ENCODE data around the gene SLC19A3.
A peak's percentile ranks its signal among the peaks of the same experiment; 100 is the strongest.
"Not testable (repeated sequence)": the region's sequence is repeated elsewhere in the genome, so short reads cannot be mapped to it uniquely, and the experiment has no call there.

SLC19A3 gene

DNA sequence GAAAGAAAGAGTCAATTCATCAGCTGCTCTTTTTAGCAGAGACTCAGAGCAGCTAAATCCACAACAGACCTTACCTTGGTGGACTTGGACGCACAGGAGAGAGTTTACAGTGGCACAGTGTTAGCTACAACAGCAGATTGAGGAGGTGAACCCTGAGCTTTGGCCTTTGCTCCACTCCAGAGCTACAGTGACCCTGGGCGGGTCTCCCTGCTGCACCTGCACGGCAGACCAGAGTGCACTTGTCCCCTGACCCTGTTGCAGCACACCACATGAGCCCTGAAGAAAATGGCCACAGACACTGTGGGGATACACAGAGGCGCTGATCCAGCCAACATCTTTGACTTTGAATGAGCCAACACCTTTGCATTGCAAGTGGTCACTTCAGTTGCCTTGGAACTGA lies 11.0 kb downstream of the SLC19A3 start:
- peaks cover 0 to 17% of the 10 kb centered on the region in 2 donors for H3K4me1 ChIP-seq (ENCODE audit: control insufficient read depth in 2 of 2, insufficient read depth in 2 of 2, low read length in 2 of 2)
- H3K27me3 ChIP-seq (ENCODE audit: control insufficient read depth in 2 of 2, insufficient read depth in 2 of 2, low read length in 2 of 2), result no peaks in the 10 kb centered on the region
- peak overlapping the region in 1 of 2 donors; percentile 23 for H3K27ac ChIP-seq (ENCODE audit: low read depth in 2 of 2, low read length in 2 of 2)
- H3K9me3 ChIP-seq (ENCODE audit: control insufficient read depth in 2 of 2, low read length in 2 of 2), result no peaks in the 10 kb centered on the region
- H3K36me3 ChIP-seq (ENCODE audit: control insufficient read depth in 2 of 2, insufficient read depth in 2 of 2, low read length in 2 of 2), result no peaks in the 10 kb centered on the region
- H3K9ac ChIP-seq (ENCODE audit: low read depth in 1 of 2, low read length in 2 of 2), result peak overlapping the region in 1 of 2 donors; percentile 24
- H3K4me3 ChIP-seq (ENCODE audit: low read length in 2 of 2), result peak overlapping the region in 1 of 2 donors; percentile 38

GRCh38 chr2:227703961-227704360 lies 13.9 kb downstream of the SLC19A3 start:
- H3K36me3 ChIP-seq (ENCODE audit: control insufficient read depth in 2 of 2, insufficient read depth in 2 of 2, low read length in 2 of 2), result no peaks in the 10 kb centered on the region
- no peaks in the 10 kb centered on the region for H3K9me3 ChIP-seq (ENCODE audit: control insufficient read depth in 2 of 2, low read length in 2 of 2)
- H3K27me3 ChIP-seq (ENCODE audit: control insufficient read depth in 2 of 2, insufficient read depth in 2 of 2, low read length in 2 of 2), result no peaks in the 10 kb centered on the region
- no peak overlapping the region for H3K27ac ChIP-seq (ENCODE audit: low read depth in 2 of 2, low read length in 2 of 2)
- peaks cover 0 to 19% of the 10 kb centered on the region in 2 donors for H3K4me1 ChIP-seq (ENCODE audit: control insufficient read depth in 2 of 2, insufficient read depth in 2 of 2, low read length in 2 of 2)
- no peak overlapping the region for H3K9ac ChIP-seq (ENCODE audit: low read depth in 1 of 2, low read length in 2 of 2)
- H3K4me3 ChIP-seq (ENCODE audit: low read length in 2 of 2), result no peak overlapping the region

DNA sequence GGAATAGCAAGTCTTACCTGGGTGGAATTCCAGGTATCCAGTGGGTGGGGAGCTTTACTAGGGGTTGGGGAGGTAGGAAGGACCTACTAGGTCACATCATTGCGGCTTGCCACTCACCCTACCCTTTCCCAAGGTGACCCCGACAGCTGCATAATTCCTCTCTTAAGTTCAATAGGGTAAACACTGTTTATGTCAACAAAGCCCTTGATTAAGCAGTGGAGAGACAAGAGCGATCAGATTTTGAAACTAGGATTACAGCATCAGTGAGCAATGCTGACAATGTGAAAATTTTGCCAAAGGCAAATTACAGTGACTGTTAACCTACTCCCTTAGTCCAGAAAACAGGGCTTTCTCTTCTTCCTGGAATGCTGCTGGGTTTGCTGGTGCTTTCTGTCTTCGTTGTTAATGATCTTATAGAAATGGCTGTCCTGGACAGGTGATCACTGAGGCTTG lies 14.5 kb downstream of the SLC19A3 start:
- Histone ChIP-seq H3K4me3 (ENCODE audit: low read length in 2 of 2) (no peak overlapping the region), H3K4me1 (ENCODE audit: control insufficient read depth in 2 of 2, insufficient read depth in 2 of 2, low read length in 2 of 2) (peaks cover 0 to 19% of the 10 kb centered on the region in 2 donors), H3K27me3 (ENCODE audit: control insufficient read depth in 2 of 2, insufficient read depth in 2 of 2, low read length in 2 of 2) (no peaks in the 10 kb centered on the region), H3K9me3 (ENCODE audit: control insufficient read depth in 2 of 2, low read length in 2 of 2) (no peaks in the 10 kb centered on the region), H3K9ac (ENCODE audit: low read depth in 1 of 2, low read length in 2 of 2) (no peak overlapping the region), H3K27ac (ENCODE audit: low read depth in 2 of 2, low read length in 2 of 2) (no peak overlapping the region), H3K36me3 (ENCODE audit: control insufficient read depth in 2 of 2, insufficient read depth in 2 of 2, low read length in 2 of 2) (peaks cover 0 to 3% of the 10 kb centered on the region in 2 donors)

DNA sequence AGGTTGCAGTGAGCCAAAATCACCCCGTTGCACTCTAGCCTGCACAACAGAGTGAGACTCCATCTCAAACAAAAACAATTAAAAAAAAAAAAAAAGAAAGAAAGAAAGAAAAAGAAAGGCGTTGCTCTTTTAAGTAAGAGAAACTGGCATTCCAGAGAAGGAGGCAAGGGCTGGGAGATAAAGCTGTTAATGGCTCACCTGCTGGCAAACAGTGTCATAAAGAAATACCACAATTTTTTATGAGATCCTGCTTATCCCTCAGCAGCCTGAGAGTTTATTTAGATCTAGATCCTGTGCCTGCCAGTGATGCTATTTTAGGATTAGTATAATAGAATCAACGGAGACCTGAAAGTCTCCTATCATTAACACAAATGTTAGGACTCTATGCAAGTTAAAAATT lies 16.3 kb downstream of the SLC19A3 start:
- Histone ChIP-seq H3K4me3 (ENCODE audit: low read length in 2 of 2) (peak overlapping the region in 1 of 2 donors; percentile 3), H3K9me3 (ENCODE audit: control insufficient read depth in 2 of 2, low read length in 2 of 2) (no peaks in the 10 kb centered on the region), H3K27me3 (ENCODE audit: control insufficient read depth in 2 of 2, insufficient read depth in 2 of 2, low read length in 2 of 2) (no peaks in the 10 kb centered on the region), H3K27ac (ENCODE audit: low read depth in 2 of 2, low read length in 2 of 2) (no peak overlapping the region), H3K36me3 (ENCODE audit: control insufficient read depth in 2 of 2, insufficient read depth in 2 of 2, low read length in 2 of 2) (peaks cover 0 to 3% of the 10 kb centered on the region in 2 donors), H3K9ac (ENCODE audit: low read depth in 1 of 2, low read length in 2 of 2) (no peak overlapping the region), H3K4me1 (ENCODE audit: control insufficient read depth in 2 of 2, insufficient read depth in 2 of 2, low read length in 2 of 2) (peaks cover 0 to 13% of the 10 kb centered on the region in 2 donors)

- no peak overlapping the region for H3K9ac ChIP-seq (ENCODE audit: low read depth in 1 of 2, low read length in 2 of 2)
Measured at GRCh38 chr2:227696990-227697679, 20.7 kb downstream of the SLC19A3 start.

GRCh38 chr2:227687189-227687588 lies 30.6 kb downstream of the SLC19A3 start:
- H3K9me3 ChIP-seq (ENCODE audit: control insufficient read depth in 2 of 2, low read length in 2 of 2), result no peaks in the 10 kb centered on the region
- no peak overlapping the region for H3K9ac ChIP-seq (ENCODE audit: low read depth in 1 of 2, low read length in 2 of 2)
- no peak overlapping the region for H3K27ac ChIP-seq (ENCODE audit: low read depth in 2 of 2, low read length in 2 of 2)
- no peaks in the 10 kb centered on the region for H3K4me1 ChIP-seq (ENCODE audit: control insufficient read depth in 2 of 2, insufficient read depth in 2 of 2, low read length in 2 of 2)
- H3K36me3 ChIP-seq (ENCODE audit: control insufficient read depth in 2 of 2, insufficient read depth in 2 of 2, low read length in 2 of 2), result peaks cover 2 to 4% of the 10 kb centered on the region in 2 donors
- H3K27me3 ChIP-seq (ENCODE audit: control insufficient read depth in 2 of 2, insufficient read depth in 2 of 2, low read length in 2 of 2), result no peaks in the 10 kb centered on the region
- no peak overlapping the region for H3K4me3 ChIP-seq (ENCODE audit: low read length in 2 of 2)

More at GRCh38 chr2:227696990-227697679, 20.7 kb downstream of the SLC19A3 start:
- Histone ChIP-seq H3K36me3 (ENCODE audit: control insufficient read depth in 2 of 2, insufficient read depth in 2 of 2, low read length in 2 of 2) (peaks cover 0 to 5% of the 10 kb centered on the region in 2 donors), H3K4me3 (ENCODE audit: low read length in 2 of 2) (no peak overlapping the region), H3K4me1 (ENCODE audit: control insufficient read depth in 2 of 2, insufficient read depth in 2 of 2, low read length in 2 of 2) (peaks cover 0 to 4% of the 10 kb centered on the region in 2 donors), H3K27me3 (ENCODE audit: control insufficient read depth in 2 of 2, insufficient read depth in 2 of 2, low read length in 2 of 2) (no peaks in the 10 kb centered on the region), H3K9me3 (ENCODE audit: control insufficient read depth in 2 of 2, low read length in 2 of 2) (no peaks in the 10 kb centered on the region), H3K27ac (ENCODE audit: low read depth in 2 of 2, low read length in 2 of 2) (no peak overlapping the region)

GRCh38 chr2:227684258-227684657 lies 33.6 kb downstream of the SLC19A3 start:
- H3K27ac ChIP-seq (ENCODE audit: low read depth in 2 of 2, low read length in 2 of 2), result no peak overlapping the region
- no peaks in the 10 kb centered on the region for H3K27me3 ChIP-seq (ENCODE audit: control insufficient read depth in 2 of 2, insufficient read depth in 2 of 2, low read length in 2 of 2)

DNA sequence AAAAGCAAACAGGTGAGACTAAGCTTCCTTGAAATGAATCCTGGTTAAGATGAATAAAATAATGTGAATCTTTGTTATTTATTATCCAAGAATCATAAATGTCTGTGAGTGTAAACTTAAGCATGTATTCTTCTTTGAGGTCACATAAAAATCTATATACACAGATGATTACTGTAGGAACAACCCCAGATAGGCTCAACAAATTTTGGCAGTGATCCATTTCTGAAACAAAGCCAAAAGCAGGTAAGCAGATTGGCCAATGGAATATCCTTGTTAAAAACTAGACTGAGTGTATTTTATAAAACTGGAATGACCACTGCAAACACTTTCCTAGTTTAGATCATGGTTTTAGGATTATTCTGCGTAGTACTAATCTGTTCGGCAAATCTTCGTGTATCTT lies 39.9 kb downstream of the SLC19A3 start:
- Histone ChIP-seq H3K9me3 (ENCODE audit: control insufficient read depth in 2 of 2, low read length in 2 of 2) (no peaks in the 10 kb centered on the region), H3K36me3 (ENCODE audit: control insufficient read depth in 2 of 2, insufficient read depth in 2 of 2, low read length in 2 of 2) (no peaks in the 10 kb centered on the region), H3K9ac (ENCODE audit: low read depth in 1 of 2, low read length in 2 of 2) (no peak overlapping the region), H3K27me3 (ENCODE audit: control insufficient read depth in 2 of 2, insufficient read depth in 2 of 2, low read length in 2 of 2) (no peaks in the 10 kb centered on the region), H3K4me1 (ENCODE audit: control insufficient read depth in 2 of 2, insufficient read depth in 2 of 2, low read length in 2 of 2) (peaks cover 0 to 3% of the 10 kb centered on the region in 2 donors), H3K27ac (ENCODE audit: low read depth in 2 of 2, low read length in 2 of 2) (no peak overlapping the region), H3K4me3 (ENCODE audit: low read length in 2 of 2) (no peak overlapping the region)

More at GRCh38 chr2:227684258-227684657, 33.6 kb downstream of the SLC19A3 start:
- no peaks in the 10 kb centered on the region for H3K4me1 ChIP-seq (ENCODE audit: control insufficient read depth in 2 of 2, insufficient read depth in 2 of 2, low read length in 2 of 2)
- H3K36me3 ChIP-seq (ENCODE audit: control insufficient read depth in 2 of 2, insufficient read depth in 2 of 2, low read length in 2 of 2), result peaks cover 2 to 4% of the 10 kb centered on the region in 2 donors
- no peaks in the 10 kb centered on the region for H3K9me3 ChIP-seq (ENCODE audit: control insufficient read depth in 2 of 2, low read length in 2 of 2)
- no peak overlapping the region for H3K9ac ChIP-seq (ENCODE audit: low read depth in 1 of 2, low read length in 2 of 2)
- H3K4me3 ChIP-seq (ENCODE audit: low read length in 2 of 2), result no peak overlapping the region

DNA sequence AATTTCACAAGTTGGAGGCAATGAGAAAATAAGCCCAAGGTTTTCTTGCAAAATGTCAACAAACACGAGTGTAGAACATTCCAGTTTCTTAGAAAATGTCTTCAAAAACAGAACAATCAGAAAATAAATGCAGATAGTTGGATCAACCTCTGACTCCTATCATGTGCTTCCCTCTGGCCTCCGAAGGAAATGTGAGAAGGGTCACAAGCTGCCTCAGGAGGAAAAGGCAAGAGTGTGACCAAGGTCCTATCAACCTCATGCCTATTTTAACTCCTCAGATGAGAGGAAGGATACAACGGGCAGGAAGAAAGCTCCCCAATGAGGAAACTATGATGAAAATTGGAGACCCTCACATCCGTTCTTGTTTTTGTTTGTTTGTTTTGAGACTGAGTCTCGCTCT lies 43.3 kb downstream of the SLC19A3 start:
- Histone ChIP-seq H3K9me3 (ENCODE audit: control insufficient read depth in 2 of 2, low read length in 2 of 2) (no peaks in the 10 kb centered on the region), H3K4me1 (ENCODE audit: control insufficient read depth in 2 of 2, insufficient read depth in 2 of 2, low read length in 2 of 2) (peaks cover 0 to 3% of the 10 kb centered on the region in 2 donors), H3K4me3 (ENCODE audit: low read length in 2 of 2) (no peak overlapping the region), H3K9ac (ENCODE audit: low read depth in 1 of 2, low read length in 2 of 2) (no peak overlapping the region), H3K27me3 (ENCODE audit: control insufficient read depth in 2 of 2, insufficient read depth in 2 of 2, low read length in 2 of 2) (no peaks in the 10 kb centered on the region), H3K36me3 (ENCODE audit: control insufficient read depth in 2 of 2, insufficient read depth in 2 of 2, low read length in 2 of 2) (no peaks in the 10 kb centered on the region), H3K27ac (ENCODE audit: low read depth in 2 of 2, low read length in 2 of 2) (no peak overlapping the region)

- not testable (repeated sequence) for H3K4me1 ChIP-seq (ENCODE audit: control insufficient read depth in 2 of 2, insufficient read depth in 2 of 2, low read length in 2 of 2); H3K9me3 ChIP-seq (ENCODE audit: control insufficient read depth in 2 of 2, low read length in 2 of 2); H3K36me3 ChIP-seq (ENCODE audit: control insufficient read depth in 2 of 2, insufficient read depth in 2 of 2, low read length in 2 of 2); H3K9ac ChIP-seq (ENCODE audit: low read depth in 1 of 2, low read length in 2 of 2); H3K4me3 ChIP-seq (ENCODE audit: low read length in 2 of 2); H3K27ac ChIP-seq (ENCODE audit: low read depth in 2 of 2, low read length in 2 of 2); H3K27me3 ChIP-seq (ENCODE audit: control insufficient read depth in 2 of 2, insufficient read depth in 2 of 2, low read length in 2 of 2)
Measured at GRCh38 chr2:227673620-227674019, 44.2 kb downstream of the SLC19A3 start.

All from mucosa of rectum (tissue), 2 donors.